GM18499 (cell line): ENCODE measurements around the gene CCNY.
"Not testable (repeated sequence)": the region's sequence is repeated elsewhere in the genome, so short reads cannot be mapped to it uniquely, and the experiment has no call there.

Source experiments
- ATAC-seq: cut with Tn5 transposase; IDR thresholded peaks from one replicate; pipeline ENCODE4 v1.9.1; 2021; ENCODE audit warnings: moderate number of reproducible peaks; ENCODE audit not compliant: insufficient read depth, unreplicated experiment

The CCNY gene

GRCh38 chr10:35336084-35336831 lies at the start of gene CCNY:
CCNY (plus strand) TSS chr10:35336509; CDS start chr10:35337054, 545 bp downstream.
- ATAC-seq: no peak

DNA sequence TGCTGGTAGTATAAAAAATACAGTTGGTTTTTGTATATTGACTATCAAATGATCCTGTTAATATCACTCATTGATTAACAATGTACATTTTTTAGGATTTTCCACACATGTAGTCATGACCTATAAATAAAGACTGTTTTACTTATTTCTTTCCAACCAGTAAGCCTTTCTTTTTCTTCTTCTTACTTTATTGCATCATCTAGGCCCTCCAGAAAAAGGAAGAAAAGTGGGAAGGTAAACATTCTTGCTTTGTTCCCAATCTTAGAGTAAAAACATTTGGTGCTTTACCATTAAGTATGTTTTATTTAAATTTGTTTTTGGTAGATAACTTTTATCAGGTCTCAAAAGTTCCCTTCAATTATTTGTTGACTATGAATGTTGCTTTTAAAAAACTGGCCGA lies 47.1 kb upstream of the CCNY start:
- ATAC-seq: no peak

DNA sequence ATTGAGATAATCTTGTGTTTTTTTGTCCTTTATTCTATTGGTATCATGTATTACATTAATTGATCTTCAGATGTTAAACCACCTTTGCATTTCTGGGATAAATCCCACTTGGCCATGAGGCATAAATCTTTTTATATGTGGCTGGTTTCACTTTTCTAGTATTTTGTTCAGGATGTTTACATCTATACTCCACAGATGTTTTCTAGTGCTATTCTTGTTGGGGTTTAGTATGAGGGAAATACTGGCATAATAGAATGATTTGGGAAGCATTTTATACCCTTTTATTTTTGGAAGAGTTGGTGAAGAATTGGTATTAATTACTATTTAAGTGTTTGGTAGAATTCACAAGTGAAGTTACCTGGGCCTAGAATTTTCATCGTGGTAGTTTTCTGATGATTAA lies 41.8 kb upstream of the CCNY start:
- ATAC-seq: no peak

GRCh38 chr10:35299016-35299415 lies 37.3 kb upstream of the CCNY start:
- no peak for ATAC-seq

DNA sequence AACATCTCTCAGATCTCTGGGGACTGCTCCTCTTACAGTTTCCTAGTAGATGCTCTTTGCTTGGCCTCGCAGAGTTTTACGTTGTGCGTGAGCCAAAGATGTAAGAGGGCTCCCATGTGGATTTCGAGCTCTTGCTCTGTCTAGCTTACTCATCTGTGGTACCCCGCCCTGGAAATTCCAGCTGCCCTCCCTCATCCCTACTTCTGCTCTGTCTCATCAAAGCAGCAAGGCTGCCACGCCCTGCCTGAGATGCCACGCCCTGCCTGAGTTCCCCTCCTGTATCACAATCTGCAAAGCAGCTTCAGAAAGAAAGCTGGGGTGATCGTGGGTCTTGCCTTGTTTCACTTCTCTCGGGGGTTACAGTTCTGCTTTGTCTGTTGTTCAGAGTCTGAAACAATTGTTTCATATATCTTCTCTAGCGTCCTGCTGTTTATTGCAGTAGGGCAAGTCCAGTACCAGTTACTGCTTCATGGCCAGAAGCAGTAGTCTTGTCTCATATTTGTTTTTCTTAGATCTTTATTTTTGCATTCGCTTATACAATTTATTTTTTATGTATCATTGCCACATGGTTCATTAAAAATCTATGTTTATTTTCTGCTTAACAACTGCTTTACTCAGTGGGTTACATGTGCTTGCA lies 36.1 kb upstream of the CCNY start:
- peak; percentile 93 for ATAC-seq

DNA sequence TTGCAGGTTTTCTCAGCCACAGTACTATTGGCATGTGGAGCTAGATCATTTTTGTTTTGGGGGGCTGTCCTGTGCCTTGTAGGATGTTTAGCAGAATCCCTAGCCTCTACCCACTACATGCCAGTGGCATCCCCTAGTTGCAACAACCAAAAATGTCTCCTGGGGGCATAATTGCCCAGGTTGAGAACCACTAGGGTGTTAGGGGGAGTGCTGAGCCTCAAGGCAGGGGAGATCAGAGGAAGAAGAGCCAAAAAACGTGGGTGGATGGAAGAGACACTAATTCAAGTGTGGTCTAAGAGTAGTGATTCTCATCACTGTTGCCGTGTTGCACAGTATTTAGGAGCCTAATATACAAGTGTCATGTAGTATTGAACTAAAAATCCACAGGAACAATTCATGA lies 31.7 kb upstream of the CCNY start:
- ATAC-seq: no peak

- no peak for ATAC-seq
Observed at GRCh38 chr10:35306852-35307251, 29.5 kb upstream of the CCNY start.

DNA sequence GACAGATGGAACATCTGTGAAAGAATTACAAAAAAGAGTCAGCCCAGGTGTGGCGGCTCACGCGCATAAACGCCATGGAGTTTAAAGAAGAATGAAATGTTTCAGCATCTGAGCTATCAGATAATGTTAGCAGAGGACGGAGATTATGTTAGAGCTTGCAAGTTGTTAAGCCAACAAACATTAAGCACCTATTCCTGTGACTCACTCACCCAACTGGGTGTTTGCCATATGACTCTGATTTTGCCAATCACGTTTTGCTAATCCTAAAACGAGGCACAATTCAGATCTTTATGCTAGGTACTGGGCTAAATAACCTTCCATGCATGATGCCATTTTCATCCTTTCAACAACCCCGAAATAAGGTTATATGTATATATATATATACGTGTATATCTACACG lies 29.0 kb upstream of the CCNY start:
- ATAC-seq: no peak

DNA sequence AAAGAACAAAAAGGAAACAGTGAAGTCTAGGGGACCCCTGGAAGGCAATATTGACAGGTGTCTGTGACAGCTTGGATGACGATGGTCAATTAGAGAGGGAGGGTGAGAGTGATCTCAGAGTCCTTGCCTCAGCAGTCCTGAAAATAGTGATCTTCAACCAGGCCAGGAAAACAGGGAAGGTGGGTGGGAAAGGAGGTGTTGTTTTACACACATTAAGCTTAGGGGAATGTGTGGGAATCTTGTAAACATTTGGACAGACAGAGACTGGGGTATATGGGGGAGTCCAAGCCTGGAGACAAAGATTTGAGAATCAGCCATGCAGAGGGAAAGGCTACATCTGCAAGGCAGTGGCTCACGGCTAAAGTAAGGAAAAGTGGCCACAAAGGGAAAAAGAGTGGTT lies 27.5 kb upstream of the CCNY start:
- no peak for ATAC-seq

- not testable (repeated sequence) for ATAC-seq
Observed at GRCh38 chr10:35314142-35314541, 22.2 kb upstream of the CCNY start.

- not testable (repeated sequence) for ATAC-seq
Observed at GRCh38 chr10:35315235-35315634, 21.1 kb upstream of the CCNY start.

GRCh38 chr10:35316218-35316967 lies 19.9 kb upstream of the CCNY start:
- ATAC-seq: no peak

DNA sequence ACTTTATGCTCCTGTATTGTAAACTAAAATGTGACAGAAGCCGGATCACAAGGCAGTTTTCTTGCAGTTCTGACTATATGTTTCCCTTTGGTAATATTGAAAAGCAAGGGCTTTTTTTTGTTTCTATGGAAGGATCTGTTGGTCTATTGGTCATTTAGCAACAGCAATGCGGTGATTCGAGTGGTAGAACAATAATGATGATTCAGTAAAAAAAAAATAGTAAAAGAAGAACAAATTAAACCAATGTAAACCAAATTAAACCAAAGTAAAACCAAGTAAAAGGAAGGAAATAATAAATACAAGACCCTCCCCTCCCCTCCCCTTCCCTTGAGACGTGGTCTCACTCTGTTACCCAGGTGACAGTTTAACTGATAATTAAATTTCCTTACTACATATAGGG lies 17.8 kb upstream of the CCNY start:
- no peak for ATAC-seq

GRCh38 chr10:35320341-35320740 lies 16.0 kb upstream of the CCNY start:
- ATAC-seq: no peak

DNA sequence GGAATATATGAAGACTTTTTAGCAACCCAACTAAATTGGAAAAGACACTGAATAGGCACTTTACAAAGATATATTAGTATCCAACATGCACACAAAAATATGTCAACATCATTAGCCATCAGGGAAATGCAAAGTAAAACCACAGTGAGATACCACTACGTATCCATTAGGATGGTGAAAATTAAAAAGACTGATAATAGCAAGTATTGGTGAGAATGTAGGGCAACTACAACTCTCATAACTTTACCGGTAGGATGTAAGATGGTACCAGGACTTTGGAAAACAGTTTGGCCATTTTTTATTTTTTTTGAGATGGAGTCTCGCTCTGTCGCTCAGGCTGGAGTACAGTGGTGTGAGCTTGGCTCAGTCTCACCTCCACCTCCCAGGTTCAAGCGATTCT lies 13.7 kb upstream of the CCNY start:
- no peak for ATAC-seq

GRCh38 chr10:35324196-35324595 lies 12.1 kb upstream of the CCNY start:
- ATAC-seq: no peak

DNA sequence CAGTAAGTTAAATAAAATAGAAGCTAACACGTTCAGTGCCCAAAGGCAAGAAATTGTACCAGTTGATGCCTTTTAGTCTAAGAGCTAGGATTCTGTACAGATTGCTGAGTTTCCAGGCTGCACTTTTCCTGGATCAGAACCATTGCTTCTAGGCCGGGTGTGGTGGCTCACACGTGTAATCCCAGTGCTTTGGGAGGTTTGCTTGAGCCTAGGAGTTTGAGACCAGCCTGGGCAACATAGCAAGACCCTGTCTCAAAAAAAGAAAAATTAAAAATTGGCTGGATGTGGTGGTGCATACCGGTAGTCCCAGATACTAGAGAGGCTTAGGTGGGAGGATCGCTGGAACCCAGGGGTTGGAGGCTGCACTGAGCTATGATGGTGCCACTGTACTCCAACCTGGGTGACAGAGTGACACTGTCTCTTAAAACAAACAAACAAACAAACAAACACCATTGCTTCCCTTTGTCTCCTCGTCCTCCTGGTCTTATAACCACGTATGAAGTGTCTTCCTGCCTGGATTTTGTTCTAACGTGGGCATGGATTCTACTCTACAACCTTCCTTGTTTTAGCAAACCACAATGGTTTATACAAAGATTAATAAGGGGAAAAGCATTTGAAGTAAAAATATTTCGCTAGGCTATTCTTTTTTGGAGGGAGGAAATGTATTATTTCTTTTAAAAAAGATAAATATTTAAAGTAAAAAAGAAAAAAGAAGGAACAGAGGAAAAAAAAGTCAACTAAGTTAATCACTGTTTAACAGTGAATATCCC lies 9.7 kb upstream of the CCNY start:
- no peak for ATAC-seq

DNA sequence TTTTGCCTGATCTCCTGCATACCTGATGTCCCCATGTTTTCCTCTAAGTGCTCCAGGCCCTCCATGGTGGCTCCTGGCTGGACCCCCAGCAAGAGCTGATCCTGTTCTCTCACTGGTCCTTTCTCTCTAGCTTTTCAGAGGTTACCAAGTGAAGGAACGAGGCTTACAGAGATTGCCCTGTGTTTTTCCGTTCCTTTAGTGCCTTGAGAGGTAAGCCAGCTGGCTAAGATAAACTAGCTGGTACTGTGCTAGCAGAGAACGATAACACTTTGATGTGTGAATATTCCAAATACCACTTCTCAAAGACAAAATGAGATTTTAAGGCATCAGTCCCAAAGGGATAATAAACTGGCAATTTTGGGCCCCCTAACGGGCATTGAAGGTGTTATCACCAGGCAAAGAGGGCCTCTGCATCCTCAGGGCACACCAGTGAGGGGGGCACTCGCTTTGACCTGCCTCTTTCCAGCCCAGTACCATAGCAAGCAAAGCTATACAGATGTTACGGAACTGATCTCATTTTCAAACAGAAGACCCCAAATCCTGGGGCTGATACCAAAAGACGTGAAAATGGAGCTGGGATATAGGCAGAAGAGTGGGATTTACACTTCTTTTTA lies 8.4 kb upstream of the CCNY start:
- no peak for ATAC-seq

GRCh38 chr10:35328404-35329037 lies 7.8 kb upstream of the CCNY start:
- ATAC-seq: no peak

DNA sequence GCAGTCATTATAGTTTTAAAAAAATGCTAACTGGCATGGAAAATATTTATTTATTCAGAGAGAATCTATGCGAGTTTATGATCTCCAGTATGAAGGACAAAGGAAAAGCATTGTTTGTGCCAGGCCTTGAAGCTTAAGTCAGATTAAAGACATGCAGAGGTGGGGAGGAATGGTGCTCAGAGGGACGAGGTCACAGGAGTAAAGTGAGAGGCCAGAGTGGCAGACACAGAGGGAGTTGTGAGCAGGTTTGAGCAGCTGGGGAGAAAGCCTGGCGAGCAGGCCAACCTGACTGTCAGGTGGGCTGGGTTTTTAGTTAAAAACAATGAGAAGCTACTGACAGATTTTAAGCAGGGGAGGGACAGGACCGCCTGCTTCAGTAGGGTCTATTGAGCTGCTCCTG lies 6.8 kb upstream of the CCNY start:
- ATAC-seq: no peak
